HG02943 (cell line): ENCODE data around the gene IFNL2.
"Not testable (repeated sequence)": the region's sequence is repeated elsewhere in the genome, so short reads cannot be mapped to it uniquely, and the experiment has no call there.

Source experiments
- ATAC-seq: cut with Tn5 transposase; IDR thresholded peaks from one replicate; pipeline ENCODE4 v1.9.1; 2021; ENCODE audit warnings: mild to moderate bottlenecking, low read depth, moderate library complexity; ENCODE audit not compliant: unreplicated experiment

Gene IFNL2

DNA sequence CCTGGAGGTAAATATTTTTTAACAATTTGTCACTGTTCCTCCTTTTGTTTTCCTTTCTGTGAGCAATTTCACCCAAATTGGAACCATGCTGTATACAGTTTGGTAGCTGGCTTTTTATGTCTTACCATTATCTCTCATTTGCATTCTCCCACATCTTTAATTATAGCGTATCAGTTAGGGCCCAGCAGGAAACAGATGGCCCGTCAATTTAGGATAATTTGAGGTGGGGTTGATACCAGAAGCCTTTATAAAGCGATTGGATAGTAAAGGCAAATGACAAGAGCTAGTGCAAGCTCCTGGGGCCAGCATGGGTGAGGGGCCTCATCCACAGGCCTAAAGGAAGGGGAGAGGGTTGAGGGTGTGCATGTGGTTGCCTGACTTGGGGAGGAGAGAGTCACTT is 15.7 kb upstream of the IFNL2 start:
- ATAC-seq, result no peak

DNA sequence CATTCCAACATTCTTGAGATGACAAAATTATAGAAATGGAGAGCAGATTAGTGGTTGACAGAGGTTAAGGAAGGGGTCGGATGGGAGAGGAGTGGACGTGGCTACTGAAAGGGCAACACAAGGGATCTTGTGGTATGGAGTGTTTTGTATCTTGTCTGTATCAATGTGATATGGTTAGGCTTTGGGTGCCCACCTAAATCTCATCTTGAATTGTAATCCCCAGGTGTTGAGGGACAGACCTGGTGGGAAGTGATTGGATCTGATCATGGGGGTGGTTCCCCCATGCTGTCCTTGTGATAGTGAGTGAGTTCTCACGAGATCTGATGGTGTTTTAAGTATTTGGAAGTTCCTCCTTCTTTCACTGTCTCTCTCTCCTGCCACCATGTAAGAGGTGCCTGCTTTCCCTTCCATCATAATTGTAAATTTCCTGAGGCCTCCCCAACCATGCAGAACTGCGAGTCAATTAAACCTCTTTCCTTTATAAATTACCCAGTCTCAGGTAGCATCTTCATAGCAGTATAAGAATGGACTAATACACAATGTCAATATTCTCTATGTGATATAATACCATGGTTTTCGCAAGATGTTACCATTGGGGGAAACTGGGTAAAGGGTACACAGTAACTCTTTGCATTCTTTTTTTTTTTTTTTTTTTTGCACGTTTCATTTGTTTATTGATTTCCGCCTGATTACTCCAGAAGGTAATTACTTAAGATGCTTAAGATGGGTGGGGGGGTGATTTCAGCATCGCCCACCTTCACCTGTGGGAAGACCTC is 14.6 kb upstream of the IFNL2 start:
- ATAC-seq, result no peak

DNA sequence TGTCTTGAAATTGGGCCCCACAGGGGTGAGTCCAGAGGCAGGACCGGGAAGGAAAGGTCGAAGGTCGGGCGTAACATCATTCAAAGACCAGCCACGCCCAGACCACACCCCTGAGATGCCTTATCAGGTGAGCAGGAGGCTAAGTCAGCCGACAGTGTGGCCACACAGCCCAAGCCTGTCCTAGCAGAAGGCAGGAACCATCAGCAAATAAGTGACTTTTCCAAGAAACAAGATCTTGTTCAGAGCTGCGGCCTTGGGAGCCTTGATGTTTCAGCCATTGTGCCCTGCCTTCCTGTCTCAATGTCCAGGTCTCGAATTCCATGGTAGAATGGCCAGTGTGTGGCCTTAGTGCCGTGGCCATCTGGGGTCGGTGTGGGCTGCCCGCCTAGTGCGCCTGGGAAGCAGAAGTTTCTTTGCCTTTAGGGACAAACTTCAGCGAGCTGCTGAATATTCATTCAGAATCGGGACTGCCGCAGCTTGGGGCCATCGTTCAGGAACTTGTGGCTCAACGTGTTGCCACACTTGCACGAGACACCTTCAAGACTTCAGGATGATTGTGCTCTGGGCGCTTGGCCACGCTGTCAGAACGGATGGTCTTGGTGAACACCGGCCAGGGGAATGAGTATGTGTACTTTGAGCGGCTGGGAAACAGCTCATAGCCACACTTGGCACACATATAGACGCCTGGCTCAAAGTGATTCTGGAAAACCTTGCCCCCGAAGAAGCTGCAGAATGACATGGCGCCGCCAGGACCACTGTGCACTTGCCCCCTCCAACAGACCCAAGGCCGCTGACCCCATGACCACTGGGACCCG is 13.5 kb upstream of the IFNL2 start:
- no peak for ATAC-seq

DNA sequence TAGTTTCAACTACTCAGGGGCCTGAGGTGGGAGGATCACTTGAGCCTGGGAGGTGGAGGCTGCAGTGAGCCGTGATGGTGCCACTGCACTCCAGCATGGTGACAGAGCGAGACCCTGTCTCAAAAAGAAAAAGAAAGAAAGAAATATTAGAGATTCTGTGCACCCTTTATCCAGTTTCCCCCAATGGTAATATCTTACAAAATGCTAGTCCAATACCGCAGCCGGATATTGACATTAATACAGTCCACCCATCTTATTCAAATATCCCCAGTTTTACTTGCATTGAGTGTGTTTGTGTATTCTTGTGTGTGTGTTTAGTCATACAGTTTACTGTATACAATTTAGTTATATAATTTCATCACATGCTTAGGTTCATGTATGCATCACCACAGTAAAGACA is 11.0 kb upstream of the IFNL2 start:
- ATAC-seq, result no peak

DNA sequence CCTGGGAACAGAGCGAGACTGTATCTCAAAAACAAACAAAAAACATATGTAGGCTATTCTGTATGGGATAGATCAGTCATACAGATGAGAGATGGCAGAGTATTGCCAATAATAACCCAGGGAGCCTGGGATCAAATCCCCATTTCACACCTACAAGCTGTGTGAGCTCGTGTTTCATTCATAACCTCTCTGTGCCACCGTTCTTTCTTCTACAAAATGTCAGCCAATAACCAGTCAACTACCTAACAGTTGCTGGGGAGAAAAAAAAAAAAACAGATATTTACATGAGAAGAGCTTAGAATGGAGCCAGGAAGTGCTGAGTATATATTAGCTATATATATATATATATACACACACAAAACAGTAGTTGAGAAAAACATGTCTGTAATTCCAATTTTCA is 6.5 kb upstream of the IFNL2 start:
- ATAC-seq, result no peak

DNA sequence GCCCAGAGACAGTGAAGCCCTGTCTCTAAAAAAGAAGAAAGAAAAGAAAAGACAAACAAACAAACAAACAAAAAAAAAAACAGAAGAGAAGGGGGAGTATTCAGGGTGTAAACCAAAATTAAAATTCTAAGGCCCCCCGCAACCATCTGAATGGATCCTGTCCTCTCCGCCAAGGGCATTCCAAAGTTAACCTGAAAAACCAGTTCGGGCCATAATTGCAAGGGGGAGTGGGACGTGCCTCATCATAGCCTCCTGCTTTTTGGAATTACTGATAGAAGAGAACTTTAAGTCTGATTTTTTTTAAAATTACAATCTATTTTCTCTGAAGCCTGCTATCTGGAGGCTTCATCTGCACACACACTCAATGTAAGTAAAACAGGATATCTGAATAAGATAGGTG is 5.7 kb upstream of the IFNL2 start:
- ATAC-seq, result no peak

DNA sequence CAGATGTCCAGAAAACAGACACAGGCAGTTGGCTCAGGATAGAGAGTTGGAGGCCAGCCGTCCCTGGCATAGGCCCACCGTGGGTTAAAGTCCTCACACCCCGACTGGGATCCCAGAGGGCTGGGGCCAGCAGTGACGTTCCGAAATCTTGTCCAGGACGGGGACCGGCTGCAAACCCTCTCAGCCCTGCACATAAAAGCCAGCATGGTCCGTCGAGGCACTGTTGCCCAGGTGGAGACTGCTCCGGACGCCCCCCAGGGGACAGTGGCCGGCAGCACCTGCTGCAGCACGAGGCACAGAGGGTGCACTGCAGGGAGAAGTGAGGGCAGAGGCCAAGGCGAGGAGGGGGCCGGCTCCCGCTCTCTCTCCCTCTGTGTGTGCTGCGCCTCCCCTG is 4.3 kb upstream of the IFNL2 start:
- no peak for ATAC-seq

DNA sequence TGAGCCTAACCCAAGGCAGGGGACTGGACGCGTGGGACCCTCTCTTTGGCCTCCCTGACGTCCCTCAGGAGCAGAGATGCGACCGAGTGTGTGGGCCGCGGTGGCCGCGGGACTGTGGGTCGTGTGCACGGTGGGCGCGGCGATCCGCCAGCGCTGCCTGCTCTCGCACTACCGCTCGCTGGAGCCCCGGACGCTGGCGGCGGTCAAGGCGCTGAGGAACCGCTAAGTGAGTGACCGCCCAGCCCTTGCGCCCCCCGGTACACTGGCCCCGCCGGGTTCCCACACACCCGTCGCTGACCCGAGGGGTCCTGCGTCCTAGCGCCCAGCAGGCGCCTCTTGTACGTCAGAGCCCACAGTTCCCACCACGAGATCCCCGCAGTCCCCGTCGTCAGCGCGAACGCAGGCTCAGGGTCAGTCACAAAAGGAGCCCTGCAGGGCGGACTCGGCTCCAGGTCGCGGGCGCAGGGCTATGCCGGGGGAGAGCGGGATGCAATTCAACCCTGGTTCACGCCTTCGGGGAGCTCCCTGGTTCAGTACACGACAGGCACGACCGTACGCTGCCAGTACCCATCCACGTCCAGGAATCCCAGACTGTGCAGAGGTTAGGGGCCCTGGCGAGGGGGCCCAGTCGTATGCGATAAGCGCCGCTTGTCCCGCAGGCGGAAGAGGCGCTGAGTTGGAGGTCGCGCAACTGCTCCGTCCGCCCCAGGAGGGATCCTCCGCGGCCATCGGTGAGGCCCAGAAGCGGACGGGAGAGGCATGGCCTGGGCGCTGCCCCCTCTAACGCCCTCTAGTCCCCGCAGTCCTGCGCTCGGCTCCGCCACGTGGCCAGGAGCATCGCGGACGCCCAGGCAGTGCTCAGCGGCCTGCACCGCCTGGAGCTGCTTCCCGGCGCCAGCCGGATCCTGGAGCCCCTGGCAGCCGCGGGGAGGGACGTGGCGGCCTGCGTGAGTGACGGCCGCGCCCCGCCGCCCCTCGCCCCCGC is 3.6 kb upstream of the IFNL2 start:
- no peak for ATAC-seq

DNA sequence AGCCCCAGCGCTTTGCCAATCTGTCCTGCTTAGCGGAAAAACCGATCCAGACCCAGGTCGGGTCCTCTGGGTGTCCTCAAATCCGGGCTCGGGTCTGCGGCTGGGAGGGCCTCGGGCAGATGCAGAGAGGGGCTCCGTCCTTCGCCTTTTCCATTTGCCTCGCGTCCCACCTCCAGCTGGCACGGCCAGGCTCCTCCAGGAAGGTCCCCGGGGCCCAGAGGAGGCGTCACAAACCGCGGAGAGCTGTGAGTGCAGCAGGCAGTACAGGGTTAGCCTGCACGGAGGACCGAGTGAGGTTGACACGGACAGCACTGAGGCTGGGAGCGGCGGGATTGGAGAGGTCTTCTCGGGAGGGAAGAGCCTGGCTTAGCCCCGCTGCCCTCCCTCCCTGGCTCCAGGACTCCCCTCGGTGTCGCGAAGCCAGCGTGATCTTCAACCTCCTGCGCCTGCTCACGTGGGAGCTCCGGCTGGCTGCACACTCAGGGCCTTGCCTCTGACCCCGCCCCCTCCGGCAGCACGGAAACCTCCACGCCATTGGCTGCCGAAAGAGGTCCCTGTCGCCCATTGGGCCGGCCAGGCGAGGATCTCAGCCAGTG is 2.8 kb upstream of the IFNL2 start:
- no peak for ATAC-seq

DNA sequence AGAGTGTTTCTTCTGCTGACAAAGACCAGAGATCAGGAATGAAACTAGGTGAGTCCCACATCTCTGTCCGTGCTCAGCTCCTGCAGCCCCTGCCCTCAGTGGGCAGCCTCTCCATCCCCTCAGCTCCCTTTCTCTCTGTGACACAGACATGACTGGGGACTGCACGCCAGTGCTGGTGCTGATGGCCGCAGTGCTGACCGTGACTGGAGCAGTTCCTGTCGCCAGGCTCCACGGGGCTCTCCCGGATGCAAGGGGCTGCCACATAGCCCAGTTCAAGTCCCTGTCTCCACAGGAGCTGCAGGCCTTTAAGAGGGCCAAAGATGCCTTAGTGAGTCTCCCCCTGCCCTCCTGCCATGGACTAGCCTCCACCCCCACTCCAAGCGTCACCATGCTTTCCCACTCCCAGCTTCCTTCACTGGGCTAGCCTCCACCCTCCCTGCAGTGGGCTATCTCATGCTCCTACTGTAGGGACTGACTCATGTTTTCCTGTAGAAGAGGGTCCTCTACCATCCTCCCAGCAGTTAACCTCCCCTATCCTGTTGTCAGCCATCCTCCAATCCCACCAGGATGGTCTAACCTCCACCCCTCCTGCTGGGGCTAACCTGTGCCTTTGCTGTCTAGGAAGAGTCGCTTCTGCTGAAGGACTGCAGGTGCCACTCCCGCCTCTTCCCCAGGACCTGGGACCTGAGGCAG is 481 bp downstream of the IFNL2 start:
- ATAC-seq, result not testable (repeated sequence)

DNA sequence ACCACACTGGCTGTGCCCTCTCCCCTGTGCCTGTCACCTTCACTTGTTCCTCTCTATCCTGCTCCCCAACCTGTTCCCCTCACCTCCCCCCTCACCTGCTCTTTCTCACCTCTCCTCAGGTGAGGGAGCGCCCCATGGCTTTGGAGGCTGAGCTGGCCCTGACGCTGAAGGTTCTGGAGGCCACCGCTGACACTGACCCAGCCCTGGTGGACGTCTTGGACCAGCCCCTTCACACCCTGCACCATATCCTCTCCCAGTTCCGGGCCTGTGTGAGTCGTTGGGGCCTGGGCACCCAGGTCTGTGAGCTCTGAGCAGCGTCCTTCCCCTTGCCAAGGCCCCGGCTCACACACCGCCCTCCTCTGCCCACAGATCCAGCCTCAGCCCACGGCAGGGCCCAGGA is 1.2 kb downstream of the IFNL2 start:
- ATAC-seq, result not testable (repeated sequence)

DNA sequence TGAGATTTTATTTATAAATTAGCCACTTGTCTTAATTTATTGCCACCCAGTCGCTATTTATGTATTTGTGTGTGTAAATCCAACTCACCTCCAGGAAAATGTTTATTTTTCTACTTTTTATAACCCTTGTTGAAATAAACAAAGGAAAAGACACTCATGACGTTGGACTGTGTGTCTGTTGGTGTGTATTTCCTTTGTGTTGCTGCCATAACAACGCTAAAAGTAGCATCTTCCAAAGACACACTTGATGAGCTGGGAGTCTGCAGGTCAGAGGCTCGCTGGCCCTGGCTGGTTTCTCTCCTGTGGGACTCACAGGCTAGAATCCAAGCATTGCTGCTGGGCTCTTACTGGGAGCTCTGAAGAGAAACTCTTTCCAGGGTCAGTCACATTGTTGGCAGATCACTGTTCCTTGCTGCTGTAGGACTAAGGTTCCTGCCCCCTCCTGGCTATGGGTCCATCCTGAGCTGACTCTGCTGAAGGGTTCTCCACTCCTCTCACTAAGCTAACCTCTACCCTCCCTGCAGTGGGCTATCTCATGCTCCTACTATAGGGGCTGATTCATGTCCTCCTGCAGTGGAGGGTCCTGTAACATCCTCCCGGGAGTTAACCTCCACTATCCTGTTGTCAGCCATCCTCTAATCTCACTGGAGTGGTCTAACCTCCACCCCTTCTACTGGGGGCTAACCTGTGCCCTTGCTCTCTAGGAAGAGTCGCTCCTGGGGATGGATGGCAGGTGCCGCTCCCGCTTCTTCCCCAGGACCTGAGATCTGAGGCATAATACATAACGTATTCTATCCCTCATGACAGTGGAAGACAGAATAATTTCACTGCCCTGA is 2.1 kb downstream of the IFNL2 start:
- no peak for ATAC-seq

DNA sequence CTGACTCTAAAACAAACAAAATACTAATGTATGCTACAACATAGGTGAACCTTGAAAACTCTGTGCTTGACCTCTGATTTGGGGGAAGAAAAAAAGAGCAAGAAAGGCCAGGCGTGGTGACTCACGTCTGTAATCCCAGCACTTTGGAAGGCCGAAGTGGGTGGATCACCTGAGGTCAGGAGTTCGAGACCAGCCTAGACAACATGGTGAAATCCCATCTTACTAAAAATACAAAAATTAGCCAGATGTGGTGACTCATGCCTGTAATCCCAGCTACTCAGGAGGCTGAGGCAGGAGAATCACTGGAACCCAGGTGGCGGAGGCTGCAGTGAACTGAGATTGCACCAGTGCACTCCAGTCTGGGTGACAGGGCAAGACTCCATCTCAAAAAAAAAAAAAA is 5.7 kb downstream of the IFNL2 start:
- ATAC-seq, result not testable (repeated sequence)

DNA sequence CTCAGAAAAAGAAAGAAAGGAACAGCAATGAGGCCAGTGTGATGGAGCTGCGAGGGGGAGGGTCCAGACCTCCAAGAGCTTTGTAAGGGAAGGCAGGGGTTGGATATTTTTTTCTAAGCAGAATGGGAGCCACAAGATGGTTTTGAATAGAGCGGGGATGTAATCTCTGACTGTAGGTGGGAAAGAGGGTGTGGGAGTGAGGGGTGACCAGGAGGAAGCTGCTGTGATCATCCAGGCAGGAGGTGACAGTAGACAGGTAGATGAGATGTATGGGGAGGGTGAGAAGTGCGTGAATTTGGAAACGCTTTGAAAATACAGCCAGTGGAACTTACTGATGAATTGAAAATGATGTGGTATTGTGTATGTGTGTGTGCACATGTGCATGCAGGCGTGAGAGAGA is 7.4 kb downstream of the IFNL2 start:
- no peak for ATAC-seq

DNA sequence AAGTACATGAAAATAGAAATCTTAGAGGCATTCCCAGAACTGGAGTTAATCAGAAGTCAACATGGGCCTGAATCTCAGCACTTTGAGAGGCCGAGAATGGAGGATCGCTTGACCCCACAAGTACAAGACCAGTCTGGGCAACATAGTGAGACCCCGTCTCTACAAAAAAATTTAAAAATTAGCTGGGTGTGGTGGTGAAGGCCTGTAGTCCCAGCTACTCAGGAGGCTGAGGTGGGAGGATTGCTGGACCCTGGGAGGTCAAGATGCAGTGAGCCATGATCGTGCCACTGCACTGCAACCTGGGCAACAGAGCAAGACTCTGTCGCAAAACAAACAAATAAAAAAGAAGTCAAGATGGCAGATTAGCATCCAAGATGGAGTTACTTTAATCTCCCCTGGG is 8.5 kb downstream of the IFNL2 start:
- ATAC-seq, result no peak

DNA sequence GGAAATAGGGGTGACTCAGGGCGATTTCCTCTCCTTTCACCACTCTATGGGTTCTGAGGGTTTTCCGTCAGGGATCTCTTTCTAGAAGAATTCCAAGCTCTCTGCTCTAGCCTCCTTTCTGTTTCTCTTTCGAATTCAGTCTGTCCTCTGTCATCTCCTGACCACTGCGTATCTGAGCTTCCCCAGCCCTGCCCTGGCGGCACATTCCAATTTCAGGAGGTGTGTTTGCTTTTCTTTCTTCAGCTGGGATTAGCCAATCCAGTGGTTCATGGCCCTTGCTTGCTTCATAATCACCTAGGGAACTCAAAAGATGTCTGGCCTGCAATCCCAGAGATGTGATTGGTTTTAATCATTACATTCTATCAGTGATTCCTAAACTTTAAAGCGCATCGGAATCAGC is 9.4 kb downstream of the IFNL2 start:
- ATAC-seq, result no peak

DNA sequence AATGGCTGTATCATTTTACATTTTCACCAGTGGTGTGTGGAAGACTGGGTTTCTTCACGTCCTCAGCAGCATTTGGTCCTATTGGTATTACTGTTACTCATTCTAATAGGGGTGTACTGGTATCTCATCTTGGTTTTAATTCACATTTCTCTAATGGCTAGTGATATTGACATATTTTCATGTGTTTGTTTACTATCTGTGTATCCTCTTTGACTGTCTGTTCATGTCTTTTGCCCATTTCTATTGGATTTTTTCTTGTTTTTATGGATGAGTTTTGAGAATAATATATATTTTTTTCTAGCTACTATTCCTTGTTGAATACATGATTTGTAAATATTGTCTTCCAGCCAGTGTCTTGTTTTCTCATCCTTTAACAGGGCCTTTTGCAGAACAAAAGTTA is 13.8 kb downstream of the IFNL2 start:
- no peak for ATAC-seq

DNA sequence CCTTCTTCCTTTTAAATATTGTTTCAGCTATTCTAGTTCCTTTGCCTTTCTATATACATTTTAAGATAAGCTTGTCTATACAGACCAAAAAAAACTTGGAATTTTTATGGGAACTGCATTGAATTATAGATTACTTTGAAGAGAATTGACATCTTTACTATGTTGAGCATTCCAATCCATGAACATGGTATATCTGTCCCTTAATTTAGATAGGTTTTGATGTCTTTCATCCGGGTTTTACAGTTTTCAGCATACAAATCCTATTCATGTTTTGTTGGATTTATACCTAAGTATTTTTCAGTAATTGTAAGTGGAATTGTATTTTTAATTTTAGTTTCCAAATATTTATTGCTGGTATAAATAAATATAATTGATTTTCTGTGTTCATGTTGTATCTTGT is 15.8 kb downstream of the IFNL2 start:
- ATAC-seq, result no peak

DNA sequence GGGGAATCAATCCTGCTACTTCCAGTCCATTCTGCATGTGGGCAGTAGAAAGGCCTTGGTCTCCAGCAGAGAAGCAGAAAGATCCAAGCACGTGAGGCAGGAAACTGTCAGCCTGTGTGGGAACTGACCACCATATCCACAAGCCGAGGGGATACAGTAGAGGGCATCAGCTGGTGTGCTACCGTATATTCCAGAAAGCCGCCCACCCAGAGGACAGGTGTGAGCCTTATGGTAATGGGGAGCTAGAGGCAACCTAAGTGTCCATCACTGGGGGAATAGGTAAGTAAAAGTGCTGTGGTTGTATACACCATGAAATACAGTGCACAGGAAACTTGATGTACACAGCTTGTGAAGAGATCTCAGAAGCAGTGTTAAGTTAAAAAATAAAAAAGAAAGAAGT is 25.2 kb downstream of the IFNL2 start:
- ATAC-seq, result no peak
